DMS 273 treated with DMSO at 0.1 percent for 48 hours (cell line): ENCODE results near the gene CPB2.

Experiments used
- DNase-seq: peaks from one replicate; lab custom pipeline; 2025; lab: John Stamatoyannopoulos, UW

CPB2 gene

GRCh38 chr13:46104868-46105267 lies at the start of gene CPB2:
Gene CPB2, minus strand, starts transcription at chr13:46105033. Its CDS starts 24 bp downstream, at chr13:46105009.
- no peak for DNase-seq

- no peak for DNase-seq
Measured at GRCh38 chr13:46154136-46154801, 49.4 kb upstream of the CPB2 start.

GRCh38 chr13:46152627-46153328 lies 47.9 kb upstream of the CPB2 start:
- DNase-seq, result no peak

- DNase-seq, result no peak
Measured at GRCh38 chr13:46150134-46150693, 45.4 kb upstream of the CPB2 start.

GRCh38 chr13:46149272-46150133 lies 44.7 kb upstream of the CPB2 start:
- no peak for DNase-seq

- DNase-seq, result no peak
Measured at GRCh38 chr13:46146898-46147297, 42.1 kb upstream of the CPB2 start.

GRCh38 chr13:46145950-46146349 lies 41.1 kb upstream of the CPB2 start:
- DNase-seq, result no peak

GRCh38 chr13:46145135-46145534 lies 40.3 kb upstream of the CPB2 start:
- no peak for DNase-seq

- DNase-seq, result no peak
Measured at GRCh38 chr13:46143184-46143701, 38.4 kb upstream of the CPB2 start.

- no peak for DNase-seq
Measured at GRCh38 chr13:46142776-46143175, 37.9 kb upstream of the CPB2 start.

GRCh38 chr13:46140044-46140443 lies 35.2 kb upstream of the CPB2 start:
- DNase-seq, result no peak

- DNase-seq, result no peak
Measured at GRCh38 chr13:46137627-46138317, 32.9 kb upstream of the CPB2 start.

- no peak for DNase-seq
Measured at GRCh38 chr13:46136688-46137087, 31.9 kb upstream of the CPB2 start.

GRCh38 chr13:46134961-46135522 lies 30.2 kb upstream of the CPB2 start:
- no peak for DNase-seq

- DNase-seq, result no peak
Measured at GRCh38 chr13:46134494-46134893, 29.7 kb upstream of the CPB2 start.

- DNase-seq, result no peak
Measured at GRCh38 chr13:46132109-46132508, 27.3 kb upstream of the CPB2 start.

- DNase-seq, result no peak
Measured at GRCh38 chr13:46131705-46132104, 26.9 kb upstream of the CPB2 start.

GRCh38 chr13:46129955-46130618 lies 25.3 kb upstream of the CPB2 start:
- no peak for DNase-seq

GRCh38 chr13:46129124-46129523 lies 24.3 kb upstream of the CPB2 start:
- DNase-seq, result no peak

- DNase-seq, result no peak
Measured at GRCh38 chr13:46127358-46128023, 22.7 kb upstream of the CPB2 start.
